Right lobe of liver (tissue), 6 donors: Measurements from ENCODE around the gene SIM2. TPM values are rescaled to one million over a fixed set of nuclear protein-coding genes. Genes with fewer than 3 reads are reported as not detected.

Experiments used
- ATAC-seq, 4 donors: fragments of 200-7000 bp; cut with Tn5 transposase; one replicate each; pipeline ENCODE4 v1.9.1; 2020; ENCODE audit warnings: mild to moderate bottlenecking in 4 of 4, moderate library complexity in 4 of 4
- DNase-seq, 3 donors: peaks; one replicate each; pipeline ENCODE4 v3.0.0-alpha.2; 2020
- H3K27ac ChIP-seq, 3 donors: fragments of 200-600 bp; one replicate each; pipeline ENCODE4 v1.8.0; 2022
- H3K27me3 ChIP-seq, 2 donors: fragments of 200-600 bp; one replicate each; pipeline ENCODE4 v1.8.0; 2022
- H3K36me3 ChIP-seq, 4 donors: fragments of 200-600 bp; sonication (generic) in 1 of 4; one replicate each; pipeline versions ENCODE4 v1.5.1 to v1.8.0; 2017 to 2022; ENCODE audit warnings: control low read depth in 1 of 4
- H3K4me1 ChIP-seq, 4 donors: fragments of 200-600 bp; sonication (generic) in 1 of 4; one replicate each; pipeline versions ENCODE4 v1.5.1 to v1.8.0; 2017 to 2022; ENCODE audit warnings: control low read depth in 1 of 4
- H3K4me3 ChIP-seq, 3 donors: fragments of 200-600 bp; one replicate each; pipeline ENCODE4 v1.8.0; 2022
- H3K9me3 ChIP-seq, 4 donors: fragments of 200-600 bp; sonication (generic) in 1 of 4; one replicate each; pipeline versions ENCODE4 v1.5.1 to v1.8.0; 2017 to 2022; ENCODE audit warnings: control low read depth in 1 of 4
- CTCF ChIP-seq, 4 donors: fragments of 200-600 bp in 3 of 4; fragments of 450-650 bp in 1 of 4; IDR thresholded peaks; one replicate each; pipeline versions ENCODE4 v1.5.1 to v1.8.0; 2016 to 2022; ENCODE audit warnings: antibody characterized with exemption in 4 of 4, mild to moderate bottlenecking in 2 of 4
- POLR2A ChIP-seq: fragments of 450-650 bp; IDR thresholded peaks from one replicate; pipeline ENCODE4 v1.6.1; 2017; ENCODE audit warnings: antibody characterized with exemption, mild to moderate bottlenecking
- WGBS: methylation state at CpG from one replicate; pipeline ENCODE4 v1.1.6; 2018; ENCODE audit warnings: low coverage, low lambda C conversion rate; ENCODE audit not compliant: insufficient coverage; ENCODE audit errors: missing lambda C conversion rate; 5-methylcytosine and 5-hydroxymethylcytosine counted together
- intact Hi-C, 2 donors: fragments of 100-400 bp; cut with DNase I; formaldehyde crosslinking; loops; one replicate each; pipeline versions ENCODE4 v1.11.2 to v1.14.1; 2022
- total RNA-seq, 6 experiments: library from RNA; depleted of rRNA in 2 of 6; stranded (reverse); fragments of >200 nt in 2 of 6; fragmentation: NEBNext Ultra II Directional in 3 of 6; extraction: Animal tissue kit (Norgen Biotek cat#: 25700) in 3 of 6; gene quantifications; one replicate each; pipeline versions ENCODE4 v1.1.0 to v1.2.4, GENCODE V29; 2016 to 2023
- donor health status: DM: no; HTN: yes; CAD: no.
- donor health status: DM: no; HTN: no; CAD: no.
- donor health status: DM: no; HTN: no; CAD: no.
- donor health status: DM: no; HTN: yes; CAD: no.
- donor health status: DM: no; HTN: yes; CAD: no.

The SIM2 gene
- total RNA-seq, 6 experiments from 2014 or later: not detected

DNA sequence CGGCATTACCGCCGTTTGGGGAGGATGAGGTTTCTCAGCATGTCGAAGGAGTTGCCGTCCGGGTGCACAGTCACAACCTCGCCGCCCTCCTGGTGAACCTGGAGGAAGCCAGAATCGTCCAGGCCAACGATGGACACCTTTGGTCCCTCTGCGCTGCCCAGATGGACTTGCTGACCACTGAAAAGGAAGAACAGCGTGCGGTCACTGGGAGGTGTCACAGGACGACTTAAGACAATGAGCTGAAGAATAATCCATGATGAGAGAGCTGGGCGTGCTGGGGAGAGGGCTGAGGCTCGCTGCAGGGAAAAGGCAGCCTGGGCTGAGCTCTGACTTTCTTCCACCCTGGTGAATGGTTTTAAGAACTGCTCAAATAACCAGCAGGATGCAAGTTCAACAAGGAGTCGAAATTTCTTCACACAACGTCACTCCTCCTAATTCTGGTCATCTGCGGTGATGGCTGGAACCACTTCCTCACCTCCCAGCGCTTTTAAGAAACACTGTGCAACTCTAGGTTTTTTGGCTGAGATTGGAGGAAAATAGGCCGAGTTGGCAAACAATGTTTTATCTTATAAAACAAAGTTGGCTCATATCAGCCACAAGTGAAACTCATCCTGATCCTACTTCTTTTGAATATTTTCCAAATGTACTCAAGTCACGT, 55.5 kb downstream of the SIM2 start:
- ATAC-seq (no peak), DNase-seq (no peak)
- intact Hi-C loops: no loop called here
- H3K27me3 ChIP-seq: no peaks in the 10 kb centered on the region
- no peak overlapping the region for H3K4me3 ChIP-seq
- TF ChIP-seq POLR2A (no peak), CTCF (IDR thresholded peaks at IDR 0.05) (no peak)
- peaks cover 0 to 3% (median 0%) of the 10 kb centered on the region in 4 donors for H3K36me3 ChIP-seq
- H3K4me1 ChIP-seq: no peaks in the 10 kb centered on the region
- H3K9me3 ChIP-seq: no peaks in the 10 kb centered on the region
- no peak overlapping the region for H3K27ac ChIP-seq
- WGBS: 87% methylated on average over 19 of the region's 22 CpGs

- DNase-seq (no peak), ATAC-seq (peak in 1 of 4 donors; percentile 78)
- H3K9me3 ChIP-seq: no peaks in the 10 kb centered on the region
- H3K4me3 ChIP-seq: no peak overlapping the region
- intact Hi-C loops: no loop called here
- no peak for TF ChIP-seq CTCF (IDR thresholded peaks at IDR 0.05)
- TF ChIP-seq POLR2A: no peak
- H3K27ac ChIP-seq: no peak overlapping the region
- H3K27me3 ChIP-seq: no peaks in the 10 kb centered on the region
- peaks cover 0 to 3% (median 0%) of the 10 kb centered on the region in 4 donors for H3K36me3 ChIP-seq
- 86% methylated on average over 6 of the region's 7 CpGs for WGBS
- no peaks in the 10 kb centered on the region for H3K4me1 ChIP-seq
Observed at GRCh38 chr21:36756527-36756926, 57.6 kb downstream of the SIM2 start.

DNA sequence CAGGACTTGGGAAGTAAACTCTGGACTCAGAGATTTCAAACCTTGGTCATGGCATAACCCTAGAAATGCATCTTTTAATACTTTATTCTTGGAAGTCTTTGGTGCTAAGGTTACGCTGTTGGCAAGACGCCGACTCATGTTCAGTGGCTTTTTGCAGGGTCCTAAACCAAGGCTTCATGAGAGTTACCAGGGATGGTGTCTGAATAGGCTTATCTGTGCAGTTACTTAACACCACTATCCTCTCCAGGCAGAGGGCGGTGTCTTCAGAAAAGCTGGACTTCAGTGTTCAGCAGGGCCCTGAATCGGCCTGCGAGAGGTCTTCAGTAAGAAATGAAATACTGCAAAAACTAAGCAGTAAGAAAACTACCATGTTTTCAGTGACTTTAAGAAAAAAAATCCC, 58.3 kb downstream of the SIM2 start:
- TF ChIP-seq POLR2A: no peak
- no peak for TF ChIP-seq CTCF (IDR thresholded peaks at IDR 0.05)
- Histone ChIP-seq H3K9me3 (no peaks in the 10 kb centered on the region), H3K27ac (no peak overlapping the region), H3K36me3 (peaks cover 0 to 3% (median 0%) of the 10 kb centered on the region in 4 donors), H3K4me1 (no peaks in the 10 kb centered on the region), H3K27me3 (no peaks in the 10 kb centered on the region), H3K4me3 (no peak overlapping the region)
- intact Hi-C loops: no loop called here
- WGBS: 96% methylated on average over 6 of the region's 6 CpGs
- DNase-seq (no peak), ATAC-seq (no peak)

GRCh38 chr21:36759348-36760083, 60.6 kb downstream of the SIM2 start:
- WGBS: 78% methylated on average over 12 of the region's 12 CpGs
- peaks cover 0 to 3% (median 0%) of the 10 kb centered on the region in 4 donors for H3K36me3 ChIP-seq
- DNase-seq (no peak), ATAC-seq (no peak)
- H3K27ac ChIP-seq: no peak overlapping the region
- no peaks in the 10 kb centered on the region for H3K4me1 ChIP-seq
- H3K4me3 ChIP-seq: no peak overlapping the region
- no peaks in the 10 kb centered on the region for H3K9me3 ChIP-seq
- H3K27me3 ChIP-seq: no peaks in the 10 kb centered on the region
- intact Hi-C loops: no loop called here
- TF ChIP-seq CTCF (IDR thresholded peaks at IDR 0.05): no peak
- no peak for TF ChIP-seq POLR2A
